WTC11 (cell line): ENCODE results near the gene SMG9. TPM values are rescaled to one million over a fixed set of nuclear protein-coding genes. Genes with fewer than 3 reads are reported as not detected.

ENCODE experiments used
- ATAC-seq: fragments of 200-7000 bp; cut with Tn5 transposase; 2 replicates; pipeline ENCODE4 v1.10.0; 2021; ENCODE audit warnings: mild to moderate bottlenecking, moderate library complexity
- CTCF ChIA-PET: fragments of 300-600 bp; sonication (Branson Sonifier 250); formaldehyde crosslinking; loops from one replicate; lab custom pipeline; 2021; ENCODE audit warnings: antibody characterized with exemption; lab: Charles Lee
- POLR2A ChIA-PET: fragments of 350-600 bp; sonication (Branson Sonifier 250); formaldehyde crosslinking; loops from one replicate; lab custom pipeline; 2021; ENCODE audit warnings: antibody characterized with exemption; lab: Charles Lee
- DNase-seq: peaks from one replicate; pipeline ENCODE4 v3.0.0; 2021; ENCODE audit warnings: low spot score
- H3K27ac Mint-ChIP-seq: 2 replicates; pipeline ENCODE4 v1.8.0; 2021; ENCODE audit warnings: mixed read lengths
- H3K27me3 Mint-ChIP-seq: 2 replicates; pipeline ENCODE4 v1.8.0; 2021; ENCODE audit warnings: low read depth, mild to moderate bottlenecking, moderate library complexity, mixed read lengths
- H3K36me3 Mint-ChIP-seq: 2 replicates; pipeline ENCODE4 v1.8.0; 2021; ENCODE audit warnings: mixed read lengths
- H3K4me1 Mint-ChIP-seq: 2 replicates; pipeline ENCODE4 v1.8.0; 2022; ENCODE audit warnings: mixed read lengths
- H3K4me3 Mint-ChIP-seq: 2 replicates; pipeline ENCODE4 v1.8.0; 2021; ENCODE audit warnings: mild to moderate bottlenecking, moderate library complexity, mixed read lengths
- H3K9me3 Mint-ChIP-seq: 2 replicates; pipeline ENCODE4 v1.8.0; 2021; ENCODE audit warnings: mixed read lengths
- FOXJ3 ChIP-seq: sonication (generic); formaldehyde crosslinking; IDR thresholded peaks from 2 replicates; pipeline ENCODE4 v1.9.0; 2021; ENCODE audit warnings: missing genetic modification reagents, mild to moderate bottlenecking, borderline replicate concordance
- GABPB1 ChIP-seq: sonication (generic); formaldehyde crosslinking; IDR thresholded peaks from 2 replicates; pipeline ENCODE4 v1.8.1; 2023; ENCODE audit warnings: mild to moderate bottlenecking, missing genetic modification reagents
- GTF2I ChIP-seq: fragments of 250-450 bp; sonication (Bioruptor Pico); conservative IDR thresholded peaks from 2 replicates; pipeline ENCODE4 v1.4.0; 2021; ENCODE audit warnings: mild to moderate bottlenecking
- IRF2 ChIP-seq: sonication (generic); formaldehyde crosslinking; IDR thresholded peaks from 2 replicates; pipeline ENCODE4 v1.8.0; 2022; ENCODE audit warnings: low read depth, missing genetic modification reagents, borderline replicate concordance
- NR2C2 ChIP-seq: sonication (generic); formaldehyde crosslinking; IDR thresholded peaks from 2 replicates; pipeline ENCODE4 v1.8.0; 2022; ENCODE audit warnings: mild to moderate bottlenecking, missing genetic modification reagents
- NR3C1 ChIP-seq: sonication (generic); formaldehyde crosslinking; conservative IDR thresholded peaks from 2 replicates; pipeline ENCODE4 v1.8.1; 2023; ENCODE audit warnings: low read depth, mild to moderate bottlenecking, missing genetic modification reagents
- RORB ChIP-seq: fragments of 250-450 bp; sonication (Bioruptor Pico); IDR thresholded peaks from 2 replicates; pipeline ENCODE4 v1.9.0; 2021; ENCODE audit warnings: mild to moderate bottlenecking
- SMAD4 ChIP-seq: sonication (generic); formaldehyde crosslinking; IDR thresholded peaks from 2 replicates; pipeline ENCODE4 v1.8.0; 2022; ENCODE audit warnings: mild to moderate bottlenecking, missing genetic modification reagents
- TCF7 ChIP-seq: sonication (generic); formaldehyde crosslinking; IDR thresholded peaks from 2 replicates; pipeline ENCODE4 v1.8.0; 2022; ENCODE audit warnings: mild to moderate bottlenecking, low read depth, missing genetic modification reagents, moderate library complexity
- TP53 ChIP-seq: sonication (generic); formaldehyde crosslinking; IDR thresholded peaks from 2 replicates; pipeline ENCODE4 v1.8.1; 2023; ENCODE audit warnings: mild to moderate bottlenecking, missing genetic modification reagents
- ZNF263 ChIP-seq: sonication (generic); formaldehyde crosslinking; IDR thresholded peaks from 2 replicates; pipeline ENCODE4 v1.8.1; 2022; ENCODE audit warnings: low read depth, mild to moderate bottlenecking, moderate library complexity, missing genetic modification reagents
- ZNF416 ChIP-seq: fragments of 250-450 bp; sonication (Bioruptor Pico); IDR thresholded peaks from 2 replicates; pipeline ENCODE4 v1.9.0; 2021; ENCODE audit warnings: mild to moderate bottlenecking, inconsistent platforms
- ZNF423 ChIP-seq: fragments of 250-450 bp; sonication (Bioruptor Pico); IDR thresholded peaks from 2 replicates; pipeline ENCODE4 v2.1.2; 2022; ENCODE audit warnings: mild to moderate bottlenecking, moderate library complexity
- total RNA-seq: library from RNA; stranded (reverse); gene quantifications from 3 replicates; pipeline ENCODE4 v1.2.3, GENCODE V29; 2021
- TF ChIP-seq, protein P1 (sequence below): sonication (generic); formaldehyde crosslinking; IDR thresholded peaks from 2 replicates; pipeline ENCODE4 v1.8.1; 2022; ENCODE audit warnings: missing genetic modification reagents, borderline replicate concordance
- TF ChIP-seq, protein P2 (sequence below): sonication (generic); formaldehyde crosslinking; IDR thresholded peaks from 2 replicates; pipeline ENCODE4 v1.8.1; 2023; ENCODE audit warnings: mild to moderate bottlenecking, missing genetic modification reagents, borderline replicate concordance
- TF ChIP-seq, protein P3 (sequence below): sonication (generic); formaldehyde crosslinking; IDR thresholded peaks from 2 replicates; pipeline ENCODE4 v1.8.1; 2023; ENCODE audit warnings: mild to moderate bottlenecking, missing genetic modification reagents
- TF ChIP-seq, protein P4 (sequence below): fragments of 200-600 bp; IDR thresholded peaks from 2 replicates; pipeline ENCODE4 v1.8.0; 2022; ENCODE audit warnings: antibody characterized with exemption
- TF ChIP-seq, protein P5 (sequence below): sonication (generic); formaldehyde crosslinking; conservative IDR thresholded peaks from 2 replicates; pipeline ENCODE4 v1.8.1; 2023; ENCODE audit warnings: mild to moderate bottlenecking, low read depth, missing genetic modification reagents, moderate library complexity
- TF ChIP-seq, protein P6 (sequence below): sonication (generic); formaldehyde crosslinking; IDR thresholded peaks from 2 replicates; pipeline ENCODE4 v1.8.0; 2022; ENCODE audit warnings: mild to moderate bottlenecking, missing genetic modification reagents
- TF ChIP-seq, protein P7 (sequence below): sonication (generic); formaldehyde crosslinking; IDR thresholded peaks from 2 replicates; pipeline ENCODE4 v1.8.0; 2022; ENCODE audit warnings: mild to moderate bottlenecking, missing genetic modification reagents

Gene SMG9
- total RNA-seq, 1 experiment from 2014 or later, result 25.7 TPM

DNA sequence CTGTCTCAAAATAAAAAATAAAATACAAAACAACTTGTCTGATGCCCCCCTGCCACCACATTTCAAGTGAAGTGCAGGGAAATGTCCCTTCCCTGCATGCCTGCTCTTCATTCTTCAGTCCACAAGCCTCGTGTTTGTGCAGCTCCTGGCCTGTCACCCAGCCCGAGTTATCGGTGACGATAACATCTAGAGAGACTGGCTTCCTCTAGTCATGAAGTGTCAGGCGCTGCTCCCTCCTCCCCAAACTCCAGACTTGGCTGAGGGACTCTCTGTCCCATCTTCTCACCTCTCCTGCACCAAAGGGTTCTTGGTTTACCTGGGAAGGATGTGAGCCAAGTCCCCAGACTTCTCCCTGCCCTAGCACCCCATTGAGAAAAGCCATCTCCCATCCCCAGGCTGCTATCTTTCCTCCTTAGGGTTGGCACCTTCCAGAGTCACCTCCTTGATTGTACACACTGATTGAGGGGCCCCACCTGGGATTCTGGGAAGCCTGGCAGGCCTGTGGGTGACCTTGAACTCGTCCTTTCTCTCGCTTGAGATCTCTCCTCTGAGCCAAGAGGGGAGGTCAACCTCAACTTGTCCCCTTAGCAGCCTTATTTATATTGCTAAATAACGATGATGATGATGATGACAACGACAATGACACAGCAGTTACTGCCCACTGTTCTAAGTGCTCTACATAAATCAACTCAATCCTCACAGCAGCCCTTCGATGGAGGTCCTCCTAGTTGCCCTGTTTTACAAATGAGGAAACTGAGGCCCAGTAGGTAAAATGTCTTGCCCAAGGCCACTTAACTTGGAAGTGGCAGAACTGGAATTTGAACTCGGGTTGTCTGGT lies 71.7 kb downstream of the SMG9 start:
- CTCF ChIA-PET, result interaction anchor here (0.9 kb wide), 1 partner anchor 41 kb away, joined by 3 read pairs; no protein-coding TSS in a partner anchor
- POLR2A ChIA-PET, result no interaction called here
- DNase-seq (no peak), ATAC-seq (no peak)
- Mint-ChIP-seq H3K27ac (no peak overlapping the region), H3K27me3 (no peaks in the 10 kb centered on the region), H3K36me3 (no peaks in the 10 kb centered on the region), H3K4me1 (peaks cover 10% of the 10 kb centered on the region; the same call in 1 of the 2 replicates), H3K4me3 (no peak overlapping the region), H3K9me3 (no peaks in the 10 kb centered on the region)
- TF ChIP-seq, protein P1, sequence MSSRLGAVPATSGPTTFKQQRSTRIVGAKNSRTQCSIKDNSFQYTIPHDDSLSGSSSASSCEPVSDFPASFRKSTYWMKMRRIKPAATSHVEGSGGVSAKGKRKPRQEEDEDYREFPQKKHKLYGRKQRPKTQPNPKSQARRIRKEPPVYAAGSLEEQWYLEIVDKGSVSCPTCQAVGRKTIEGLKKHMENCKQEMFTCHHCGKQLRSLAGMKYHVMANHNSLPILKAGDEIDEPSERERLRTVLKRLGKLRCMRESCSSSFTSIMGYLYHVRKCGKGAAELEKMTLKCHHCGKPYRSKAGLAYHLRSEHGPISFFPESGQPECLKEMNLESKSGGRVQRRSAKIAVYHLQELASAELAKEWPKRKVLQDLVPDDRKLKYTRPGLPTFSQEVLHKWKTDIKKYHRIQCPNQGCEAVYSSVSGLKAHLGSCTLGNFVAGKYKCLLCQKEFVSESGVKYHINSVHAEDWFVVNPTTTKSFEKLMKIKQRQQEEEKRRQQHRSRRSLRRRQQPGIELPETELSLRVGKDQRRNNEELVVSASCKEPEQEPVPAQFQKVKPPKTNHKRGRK, result no peak
- TF ChIP-seq GTF2I, result no peak
- TF ChIP-seq, protein P2, sequence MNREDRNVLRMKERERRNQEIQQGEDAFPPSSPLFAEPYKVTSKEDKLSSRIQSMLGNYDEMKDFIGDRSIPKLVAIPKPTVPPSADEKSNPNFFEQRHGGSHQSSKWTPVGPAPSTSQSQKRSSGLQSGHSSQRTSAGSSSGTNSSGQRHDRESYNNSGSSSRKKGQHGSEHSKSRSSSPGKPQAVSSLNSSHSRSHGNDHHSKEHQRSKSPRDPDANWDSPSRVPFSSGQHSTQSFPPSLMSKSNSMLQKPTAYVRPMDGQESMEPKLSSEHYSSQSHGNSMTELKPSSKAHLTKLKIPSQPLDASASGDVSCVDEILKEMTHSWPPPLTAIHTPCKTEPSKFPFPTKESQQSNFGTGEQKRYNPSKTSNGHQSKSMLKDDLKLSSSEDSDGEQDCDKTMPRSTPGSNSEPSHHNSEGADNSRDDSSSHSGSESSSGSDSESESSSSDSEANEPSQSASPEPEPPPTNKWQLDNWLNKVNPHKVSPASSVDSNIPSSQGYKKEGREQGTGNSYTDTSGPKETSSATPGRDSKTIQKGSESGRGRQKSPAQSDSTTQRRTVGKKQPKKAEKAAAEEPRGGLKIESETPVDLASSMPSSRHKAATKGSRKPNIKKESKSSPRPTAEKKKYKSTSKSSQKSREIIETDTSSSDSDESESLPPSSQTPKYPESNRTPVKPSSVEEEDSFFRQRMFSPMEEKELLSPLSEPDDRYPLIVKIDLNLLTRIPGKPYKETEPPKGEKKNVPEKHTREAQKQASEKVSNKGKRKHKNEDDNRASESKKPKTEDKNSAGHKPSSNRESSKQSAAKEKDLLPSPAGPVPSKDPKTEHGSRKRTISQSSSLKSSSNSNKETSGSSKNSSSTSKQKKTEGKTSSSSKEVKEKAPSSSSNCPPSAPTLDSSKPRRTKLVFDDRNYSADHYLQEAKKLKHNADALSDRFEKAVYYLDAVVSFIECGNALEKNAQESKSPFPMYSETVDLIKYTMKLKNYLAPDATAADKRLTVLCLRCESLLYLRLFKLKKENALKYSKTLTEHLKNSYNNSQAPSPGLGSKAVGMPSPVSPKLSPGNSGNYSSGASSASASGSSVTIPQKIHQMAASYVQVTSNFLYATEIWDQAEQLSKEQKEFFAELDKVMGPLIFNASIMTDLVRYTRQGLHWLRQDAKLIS (CRISPR knock-in tag), result no peak
- no peak for TF ChIP-seq RORB (CRISPR knock-in tag)
- TF ChIP-seq FOXJ3, result no peak
- no peak for TF ChIP-seq NR2C2 (CRISPR knock-in tag)
- TF ChIP-seq ZNF416 (CRISPR knock-in tag), result no peak
- TF ChIP-seq ZNF423 (CRISPR knock-in tag), result no peak
- TF ChIP-seq, protein P3, sequence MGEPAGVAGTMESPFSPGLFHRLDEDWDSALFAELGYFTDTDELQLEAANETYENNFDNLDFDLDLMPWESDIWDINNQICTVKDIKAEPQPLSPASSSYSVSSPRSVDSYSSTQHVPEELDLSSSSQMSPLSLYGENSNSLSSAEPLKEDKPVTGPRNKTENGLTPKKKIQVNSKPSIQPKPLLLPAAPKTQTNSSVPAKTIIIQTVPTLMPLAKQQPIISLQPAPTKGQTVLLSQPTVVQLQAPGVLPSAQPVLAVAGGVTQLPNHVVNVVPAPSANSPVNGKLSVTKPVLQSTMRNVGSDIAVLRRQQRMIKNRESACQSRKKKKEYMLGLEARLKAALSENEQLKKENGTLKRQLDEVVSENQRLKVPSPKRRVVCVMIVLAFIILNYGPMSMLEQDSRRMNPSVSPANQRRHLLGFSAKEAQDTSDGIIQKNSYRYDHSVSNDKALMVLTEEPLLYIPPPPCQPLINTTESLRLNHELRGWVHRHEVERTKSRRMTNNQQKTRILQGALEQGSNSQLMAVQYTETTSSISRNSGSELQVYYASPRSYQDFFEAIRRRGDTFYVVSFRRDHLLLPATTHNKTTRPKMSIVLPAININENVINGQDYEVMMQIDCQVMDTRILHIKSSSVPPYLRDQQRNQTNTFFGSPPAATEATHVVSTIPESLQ, result no peak
- TF ChIP-seq NR3C1 (CRISPR knock-in tag), result no peak
- TF ChIP-seq ZNF263, result no peak
- TF ChIP-seq, protein P4, sequence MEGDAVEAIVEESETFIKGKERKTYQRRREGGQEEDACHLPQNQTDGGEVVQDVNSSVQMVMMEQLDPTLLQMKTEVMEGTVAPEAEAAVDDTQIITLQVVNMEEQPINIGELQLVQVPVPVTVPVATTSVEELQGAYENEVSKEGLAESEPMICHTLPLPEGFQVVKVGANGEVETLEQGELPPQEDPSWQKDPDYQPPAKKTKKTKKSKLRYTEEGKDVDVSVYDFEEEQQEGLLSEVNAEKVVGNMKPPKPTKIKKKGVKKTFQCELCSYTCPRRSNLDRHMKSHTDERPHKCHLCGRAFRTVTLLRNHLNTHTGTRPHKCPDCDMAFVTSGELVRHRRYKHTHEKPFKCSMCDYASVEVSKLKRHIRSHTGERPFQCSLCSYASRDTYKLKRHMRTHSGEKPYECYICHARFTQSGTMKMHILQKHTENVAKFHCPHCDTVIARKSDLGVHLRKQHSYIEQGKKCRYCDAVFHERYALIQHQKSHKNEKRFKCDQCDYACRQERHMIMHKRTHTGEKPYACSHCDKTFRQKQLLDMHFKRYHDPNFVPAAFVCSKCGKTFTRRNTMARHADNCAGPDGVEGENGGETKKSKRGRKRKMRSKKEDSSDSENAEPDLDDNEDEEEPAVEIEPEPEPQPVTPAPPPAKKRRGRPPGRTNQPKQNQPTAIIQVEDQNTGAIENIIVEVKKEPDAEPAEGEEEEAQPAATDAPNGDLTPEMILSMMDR, result no peak
- TF ChIP-seq, protein P5, sequence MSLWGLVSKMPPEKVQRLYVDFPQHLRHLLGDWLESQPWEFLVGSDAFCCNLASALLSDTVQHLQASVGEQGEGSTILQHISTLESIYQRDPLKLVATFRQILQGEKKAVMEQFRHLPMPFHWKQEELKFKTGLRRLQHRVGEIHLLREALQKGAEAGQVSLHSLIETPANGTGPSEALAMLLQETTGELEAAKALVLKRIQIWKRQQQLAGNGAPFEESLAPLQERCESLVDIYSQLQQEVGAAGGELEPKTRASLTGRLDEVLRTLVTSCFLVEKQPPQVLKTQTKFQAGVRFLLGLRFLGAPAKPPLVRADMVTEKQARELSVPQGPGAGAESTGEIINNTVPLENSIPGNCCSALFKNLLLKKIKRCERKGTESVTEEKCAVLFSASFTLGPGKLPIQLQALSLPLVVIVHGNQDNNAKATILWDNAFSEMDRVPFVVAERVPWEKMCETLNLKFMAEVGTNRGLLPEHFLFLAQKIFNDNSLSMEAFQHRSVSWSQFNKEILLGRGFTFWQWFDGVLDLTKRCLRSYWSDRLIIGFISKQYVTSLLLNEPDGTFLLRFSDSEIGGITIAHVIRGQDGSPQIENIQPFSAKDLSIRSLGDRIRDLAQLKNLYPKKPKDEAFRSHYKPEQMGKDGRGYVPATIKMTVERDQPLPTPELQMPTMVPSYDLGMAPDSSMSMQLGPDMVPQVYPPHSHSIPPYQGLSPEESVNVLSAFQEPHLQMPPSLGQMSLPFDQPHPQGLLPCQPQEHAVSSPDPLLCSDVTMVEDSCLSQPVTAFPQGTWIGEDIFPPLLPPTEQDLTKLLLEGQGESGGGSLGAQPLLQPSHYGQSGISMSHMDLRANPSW, result no peak
- no peak for TF ChIP-seq GABPB1
- no peak for TF ChIP-seq IRF2 (CRISPR knock-in tag)
- no peak for TF ChIP-seq TCF7 (CRISPR knock-in tag)
- TF ChIP-seq, protein P6, sequence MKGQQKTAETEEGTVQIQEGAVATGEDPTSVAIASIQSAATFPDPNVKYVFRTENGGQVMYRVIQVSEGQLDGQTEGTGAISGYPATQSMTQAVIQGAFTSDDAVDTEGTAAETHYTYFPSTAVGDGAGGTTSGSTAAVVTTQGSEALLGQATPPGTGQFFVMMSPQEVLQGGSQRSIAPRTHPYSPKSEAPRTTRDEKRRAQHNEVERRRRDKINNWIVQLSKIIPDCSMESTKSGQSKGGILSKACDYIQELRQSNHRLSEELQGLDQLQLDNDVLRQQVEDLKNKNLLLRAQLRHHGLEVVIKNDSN (CRISPR knock-in tag), result no peak
- no peak for TF ChIP-seq TP53 (CRISPR knock-in tag)
- TF ChIP-seq, protein P7, sequence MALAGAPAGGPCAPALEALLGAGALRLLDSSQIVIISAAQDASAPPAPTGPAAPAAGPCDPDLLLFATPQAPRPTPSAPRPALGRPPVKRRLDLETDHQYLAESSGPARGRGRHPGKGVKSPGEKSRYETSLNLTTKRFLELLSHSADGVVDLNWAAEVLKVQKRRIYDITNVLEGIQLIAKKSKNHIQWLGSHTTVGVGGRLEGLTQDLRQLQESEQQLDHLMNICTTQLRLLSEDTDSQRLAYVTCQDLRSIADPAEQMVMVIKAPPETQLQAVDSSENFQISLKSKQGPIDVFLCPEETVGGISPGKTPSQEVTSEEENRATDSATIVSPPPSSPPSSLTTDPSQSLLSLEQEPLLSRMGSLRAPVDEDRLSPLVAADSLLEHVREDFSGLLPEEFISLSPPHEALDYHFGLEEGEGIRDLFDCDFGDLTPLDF, result no peak
- no peak for TF ChIP-seq SMAD4 (CRISPR knock-in tag)
